GM12801 (cell line): ENCODE results near the gene METTL27.

Experiments
- TF ChIP-seq, protein P1 (sequence below): IDR thresholded peaks from one replicate; pipeline ENCODE4 v1.5.1; 2011; ENCODE audit warnings: control low read depth; ENCODE audit not compliant: insufficient read length; ENCODE audit errors: extremely low read depth

The METTL27 gene

DNA sequence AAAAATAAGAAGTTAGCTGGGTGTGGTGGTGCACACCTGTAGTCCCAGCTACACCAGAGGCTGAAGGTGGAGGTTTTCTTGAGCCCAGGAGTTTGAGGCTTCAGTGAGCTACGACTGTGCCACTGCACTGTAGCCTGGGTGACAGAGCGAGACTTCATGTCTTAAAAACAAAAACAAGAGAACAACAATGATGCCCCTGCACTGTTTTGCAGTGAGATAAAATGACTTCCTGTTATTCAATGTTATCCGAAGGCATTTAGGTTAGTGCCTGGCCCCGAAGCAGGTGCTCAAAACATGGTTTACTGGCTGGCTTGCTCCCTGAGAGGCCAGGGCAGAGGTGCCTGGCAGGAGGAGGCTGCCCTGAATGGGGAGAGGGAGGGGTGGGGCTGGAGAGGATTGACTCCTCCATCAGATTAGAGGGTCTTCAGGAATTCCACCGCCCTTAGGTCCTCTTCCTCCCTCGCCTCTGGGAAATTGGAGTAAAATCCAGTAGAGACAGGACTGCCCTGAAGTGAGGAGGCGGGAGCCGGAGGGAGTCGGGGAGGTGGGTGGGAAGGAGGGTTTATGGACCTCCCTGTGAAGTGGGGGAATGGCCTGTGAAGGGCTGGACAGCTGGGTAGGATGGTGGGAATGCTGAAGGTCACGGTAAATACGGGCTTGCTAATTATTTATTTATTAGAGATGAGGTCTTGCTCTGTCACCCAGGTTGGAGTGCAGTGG, 18.3 kb downstream of the METTL27 start:
- TF ChIP-seq, protein P1, sequence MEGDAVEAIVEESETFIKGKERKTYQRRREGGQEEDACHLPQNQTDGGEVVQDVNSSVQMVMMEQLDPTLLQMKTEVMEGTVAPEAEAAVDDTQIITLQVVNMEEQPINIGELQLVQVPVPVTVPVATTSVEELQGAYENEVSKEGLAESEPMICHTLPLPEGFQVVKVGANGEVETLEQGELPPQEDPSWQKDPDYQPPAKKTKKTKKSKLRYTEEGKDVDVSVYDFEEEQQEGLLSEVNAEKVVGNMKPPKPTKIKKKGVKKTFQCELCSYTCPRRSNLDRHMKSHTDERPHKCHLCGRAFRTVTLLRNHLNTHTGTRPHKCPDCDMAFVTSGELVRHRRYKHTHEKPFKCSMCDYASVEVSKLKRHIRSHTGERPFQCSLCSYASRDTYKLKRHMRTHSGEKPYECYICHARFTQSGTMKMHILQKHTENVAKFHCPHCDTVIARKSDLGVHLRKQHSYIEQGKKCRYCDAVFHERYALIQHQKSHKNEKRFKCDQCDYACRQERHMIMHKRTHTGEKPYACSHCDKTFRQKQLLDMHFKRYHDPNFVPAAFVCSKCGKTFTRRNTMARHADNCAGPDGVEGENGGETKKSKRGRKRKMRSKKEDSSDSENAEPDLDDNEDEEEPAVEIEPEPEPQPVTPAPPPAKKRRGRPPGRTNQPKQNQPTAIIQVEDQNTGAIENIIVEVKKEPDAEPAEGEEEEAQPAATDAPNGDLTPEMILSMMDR: no peak

DNA sequence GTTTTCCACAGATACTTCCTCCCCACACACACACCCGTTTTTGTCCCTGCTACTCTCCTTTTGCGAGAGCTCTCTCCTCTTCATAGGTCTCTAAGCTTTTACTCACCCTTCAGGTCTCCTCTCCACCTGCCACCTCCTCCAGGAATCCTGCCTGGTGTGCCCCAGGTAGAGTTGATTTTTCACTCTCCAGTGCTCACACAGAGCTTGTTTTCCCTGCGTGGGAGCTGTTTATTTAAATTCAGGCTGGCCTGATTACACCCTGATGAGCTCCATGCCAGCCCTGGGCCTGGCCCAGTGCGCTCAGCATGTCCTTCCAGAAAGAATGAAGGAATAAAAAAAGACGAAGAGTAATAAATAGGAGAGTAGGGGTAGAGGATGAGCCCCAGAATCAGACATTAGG, 19.1 kb downstream of the METTL27 start:
- TF ChIP-seq, protein P1: no peak

DNA sequence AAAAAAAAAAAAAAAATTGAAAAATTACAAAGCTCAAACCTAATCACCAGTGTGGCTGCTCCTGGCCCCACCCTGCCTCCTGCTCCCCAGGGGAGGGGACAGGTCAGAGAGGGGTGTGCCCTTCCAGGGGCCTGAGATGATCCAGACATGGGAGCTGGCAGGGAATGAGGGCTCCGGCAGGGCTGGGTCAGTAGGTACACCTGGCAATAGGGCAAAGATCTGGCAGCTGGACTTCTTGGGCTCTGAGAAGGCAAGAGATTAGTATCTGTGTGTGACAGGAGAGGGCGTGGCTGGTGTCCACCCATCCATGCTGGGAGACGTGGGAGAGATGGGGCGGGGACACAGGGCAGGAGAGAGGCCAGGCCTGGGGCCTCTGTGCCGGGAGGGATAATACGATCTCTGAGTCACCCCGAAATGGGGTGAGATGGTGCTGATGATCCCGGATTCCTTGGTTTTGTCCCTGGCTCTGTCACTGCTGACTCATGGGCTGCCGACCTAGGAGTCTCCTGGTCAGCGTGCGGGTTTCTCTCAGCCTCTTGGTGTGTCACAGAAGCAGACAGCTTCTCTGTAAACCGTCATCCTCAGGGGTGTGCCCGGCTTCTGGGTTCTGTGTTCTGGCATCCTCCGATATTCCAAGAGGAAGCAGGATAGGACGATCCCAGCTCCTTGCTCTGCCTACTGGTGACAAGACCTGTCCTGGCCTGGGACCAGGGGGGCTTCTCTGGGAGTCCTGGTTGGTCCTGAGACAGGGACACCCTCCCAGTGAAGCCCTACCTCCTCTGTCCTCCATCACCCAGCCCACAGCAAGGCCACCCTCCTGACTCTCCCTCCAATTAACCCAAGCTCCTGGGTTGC, 19.8 kb downstream of the METTL27 start:
- TF ChIP-seq, protein P1: no peak

DNA sequence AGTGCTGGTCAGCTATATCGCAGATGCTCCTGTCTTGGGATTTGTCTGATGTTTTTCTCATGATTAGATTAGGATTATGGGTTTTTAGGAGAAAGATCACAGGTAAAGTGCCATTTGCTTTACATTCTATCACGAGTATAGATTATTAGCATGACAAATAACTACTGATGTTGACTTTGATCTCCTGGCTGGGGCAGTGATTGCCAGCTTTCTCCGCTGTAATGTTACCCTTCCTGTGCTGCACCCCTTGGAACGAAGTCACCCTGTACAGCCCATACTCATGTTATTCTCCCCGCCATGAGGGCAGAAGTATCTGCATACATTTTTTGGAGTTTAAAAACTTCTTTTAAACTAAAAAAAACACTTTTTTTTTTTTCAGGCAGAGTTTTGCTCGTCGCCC, 22.3 kb downstream of the METTL27 start:
- TF ChIP-seq, protein P1: no peak

DNA sequence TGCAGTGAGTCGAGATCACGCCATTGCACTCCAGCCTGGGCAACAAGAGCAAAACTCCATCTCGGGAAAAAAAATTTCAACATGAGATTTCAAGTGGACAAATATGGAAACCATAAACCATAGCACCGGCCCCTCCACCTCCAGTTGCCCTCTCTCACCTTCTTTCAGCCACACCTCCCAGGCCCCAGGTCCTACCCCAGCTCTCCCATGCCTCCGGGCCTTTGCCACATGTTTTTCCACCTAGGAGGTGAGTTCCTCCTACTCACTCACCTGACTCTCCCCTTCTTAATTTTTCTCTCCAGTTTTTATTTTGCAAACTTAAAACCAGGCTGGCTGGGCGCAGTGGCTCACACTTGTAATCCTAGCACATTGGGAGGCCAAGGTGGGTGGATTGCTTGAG, 25.2 kb downstream of the METTL27 start:
- TF ChIP-seq, protein P1: no peak

DNA sequence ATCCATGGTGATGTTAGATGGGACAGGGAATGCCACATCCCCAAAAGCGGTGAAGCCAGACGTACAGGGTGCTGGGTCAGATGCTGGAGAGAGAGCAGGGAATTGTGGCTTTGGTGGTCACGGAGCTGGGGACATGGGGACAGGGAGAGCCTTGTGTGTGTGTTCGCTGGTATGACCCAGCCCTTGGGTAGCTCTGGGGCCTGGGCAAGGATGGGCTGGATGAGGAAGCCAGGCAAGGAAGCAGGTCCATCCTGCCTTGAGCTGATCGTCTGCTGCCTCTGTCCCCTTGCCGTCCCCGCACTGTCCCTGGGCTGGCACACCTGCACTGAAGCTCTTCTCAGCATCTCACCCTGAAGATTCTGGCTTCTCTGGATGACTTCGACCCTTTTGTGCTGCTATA, 26.9 kb downstream of the METTL27 start:
- TF ChIP-seq, protein P1: no peak

DNA sequence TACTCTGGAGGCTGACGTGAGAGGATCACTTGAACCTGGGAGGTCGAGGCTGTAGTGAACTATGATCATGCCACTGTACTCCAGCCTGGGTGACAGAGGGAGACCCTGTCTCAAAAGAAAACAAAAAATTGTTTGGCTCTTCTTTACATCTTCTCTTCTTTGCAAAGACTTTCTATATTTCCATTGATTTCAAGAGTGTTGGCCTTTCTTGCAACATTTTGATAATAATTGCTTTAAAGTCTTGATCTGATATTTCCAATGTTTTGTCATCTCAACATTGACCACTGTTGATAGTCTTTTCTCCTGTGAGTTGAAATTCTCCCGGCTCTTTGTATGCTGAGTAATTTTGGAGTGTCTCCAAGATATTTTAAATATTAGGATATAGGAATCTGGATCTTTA, 29.3 kb downstream of the METTL27 start:
- TF ChIP-seq, protein P1: no peak
